ENCODE results near the gene CEP192.

DNA sequence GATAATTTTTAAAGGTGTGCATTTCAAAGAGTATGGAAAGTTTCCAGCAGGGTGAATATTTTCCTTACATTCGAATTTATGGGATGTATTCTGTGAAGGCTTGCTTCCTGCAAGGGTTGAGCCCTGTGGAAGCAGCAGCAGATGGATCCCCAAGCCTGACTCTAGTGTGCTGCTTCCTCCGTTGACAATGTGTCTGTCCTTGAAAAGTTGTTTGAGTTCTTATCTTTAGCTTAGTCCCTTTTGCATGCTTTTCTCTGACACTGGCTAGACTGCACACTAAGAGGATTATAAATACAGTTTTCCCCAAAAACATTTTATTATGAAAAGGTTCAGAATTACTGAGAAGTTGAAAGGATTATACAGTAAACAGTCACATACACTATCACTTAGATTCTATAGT lies 86.3 kb downstream of the CEP192 start:
- TF ChIP-seq EZH2 (IDR thresholded peaks at IDR 0.05; ENCODE audit: low read length): no peak
- no peak for TF ChIP-seq CTCF (optimal IDR thresholded peaks at IDR 0.05 in 1 of 3, IDR thresholded peaks at IDR 0.05 in 1 of 3, conservative IDR thresholded peaks at IDR 0.05 in 1 of 3; ENCODE audit: extremely low read depth in 1 of 3, insufficient read depth in 2 of 3, low read length in 3 of 3)

Data from keratinocyte (primary cell).